NCI-H1048 (cell line): ENCODE measurements around the gene TEAD1.
"Not testable (repeated sequence)": the region's sequence is repeated elsewhere in the genome, so short reads cannot be mapped to it uniquely, and the experiment has no call there.

Source experiments
- DNase-seq: peaks from one replicate; lab custom pipeline; 2025; lab: John Stamatoyannopoulos, UW

Gene TEAD1

DNA sequence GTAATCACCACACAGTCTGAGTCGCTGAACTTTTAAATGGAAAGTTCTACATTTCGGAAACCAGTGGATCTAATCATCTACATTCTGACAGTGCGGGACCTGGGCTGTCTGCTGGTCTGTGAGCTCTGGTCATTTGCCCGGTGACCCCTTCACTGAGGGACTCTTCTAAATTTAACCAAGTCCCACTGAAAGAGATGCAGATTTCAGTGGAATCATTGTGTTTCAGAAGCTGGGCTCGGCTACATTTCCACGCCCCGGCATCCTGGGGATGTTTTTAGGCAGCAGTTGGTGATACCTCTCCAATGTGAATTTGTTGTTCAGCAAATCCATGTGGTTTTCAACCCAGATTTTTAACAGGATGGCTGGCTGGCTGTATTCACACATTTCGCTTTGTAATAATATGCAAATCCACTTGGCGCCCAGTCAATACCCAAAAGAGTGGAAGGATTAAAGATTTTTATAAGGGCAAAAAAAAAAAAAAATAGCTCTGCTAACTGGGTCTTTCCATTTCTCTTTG, 189.4 kb downstream of the TEAD1 start:
- DNase-seq: peak; percentile 58

DNA sequence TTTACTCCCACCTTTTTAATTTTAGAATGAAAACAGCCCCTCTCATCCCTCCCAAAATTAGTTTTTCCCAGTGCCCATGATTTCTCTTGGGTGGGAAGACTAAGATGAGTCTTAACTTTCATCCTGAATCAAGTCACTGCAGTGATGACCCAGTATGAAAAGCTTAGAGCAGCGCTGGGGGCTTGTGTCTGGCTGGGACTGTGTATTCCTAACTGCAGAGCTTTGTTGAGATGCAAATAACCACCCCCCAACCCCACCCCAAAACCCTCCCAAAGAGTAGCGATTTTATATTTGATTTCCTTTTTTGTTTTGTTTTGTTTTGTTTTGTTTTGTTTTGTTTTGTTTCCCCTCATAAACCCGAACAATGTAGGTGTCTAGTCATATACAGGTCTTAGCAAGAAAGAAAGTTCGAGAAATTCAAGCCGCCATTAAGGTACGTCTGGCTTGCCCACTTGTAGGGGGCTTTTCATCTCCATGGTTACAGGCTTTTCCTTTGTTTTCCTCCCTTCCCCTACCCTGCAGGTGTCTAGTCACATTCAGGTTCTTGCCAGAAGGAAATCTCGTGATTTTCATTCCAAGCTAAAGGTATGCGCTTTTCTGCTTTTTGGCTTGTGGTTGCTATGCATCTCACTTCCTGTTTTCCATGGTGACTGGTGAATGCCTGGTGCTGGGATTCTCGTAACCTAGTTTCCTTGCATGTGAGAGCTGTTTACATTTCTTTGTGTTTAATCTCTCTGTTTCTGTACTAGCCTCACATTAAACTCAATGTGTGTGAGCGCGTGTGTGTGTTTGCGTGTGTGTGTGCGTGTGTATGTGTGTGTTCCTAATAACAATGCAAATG, 190.3 kb downstream of the TEAD1 start:
- DNase-seq: peak; percentile 69

DNA sequence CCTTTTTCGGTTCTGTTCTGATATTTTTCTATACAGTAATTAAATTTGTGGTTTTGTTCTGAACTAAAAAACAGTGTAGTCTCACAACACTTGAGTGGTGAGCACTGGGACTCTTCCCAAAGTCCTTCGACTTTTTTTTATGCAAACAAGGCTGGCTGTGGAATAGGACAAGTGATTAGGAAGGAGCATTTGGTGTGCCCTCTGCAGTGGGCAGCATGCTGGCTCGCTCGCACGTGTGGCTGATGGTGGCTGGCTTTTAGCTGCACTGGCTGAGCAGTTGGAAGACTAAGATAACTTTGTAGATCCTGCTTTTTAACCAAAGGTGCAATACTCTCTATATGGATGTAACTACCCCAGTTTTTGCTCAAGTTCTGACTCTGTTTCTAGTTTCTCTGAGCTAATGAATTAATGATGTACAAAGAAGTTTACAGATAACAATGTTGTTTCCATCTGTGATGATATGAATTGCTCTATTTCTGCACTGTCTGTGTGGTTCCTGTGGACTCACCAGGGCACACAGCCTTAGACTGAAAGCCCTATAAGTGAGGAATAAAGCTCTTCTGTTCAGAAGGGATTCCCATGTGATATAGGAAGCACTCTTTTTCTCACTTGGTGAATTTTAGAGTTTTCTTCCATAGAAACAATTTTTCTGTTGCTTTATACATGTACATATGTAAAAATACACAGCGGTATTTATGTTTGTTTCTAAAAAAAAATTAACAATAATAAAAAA, 191.8 kb downstream of the TEAD1 start:
- DNase-seq: no peak

DNA sequence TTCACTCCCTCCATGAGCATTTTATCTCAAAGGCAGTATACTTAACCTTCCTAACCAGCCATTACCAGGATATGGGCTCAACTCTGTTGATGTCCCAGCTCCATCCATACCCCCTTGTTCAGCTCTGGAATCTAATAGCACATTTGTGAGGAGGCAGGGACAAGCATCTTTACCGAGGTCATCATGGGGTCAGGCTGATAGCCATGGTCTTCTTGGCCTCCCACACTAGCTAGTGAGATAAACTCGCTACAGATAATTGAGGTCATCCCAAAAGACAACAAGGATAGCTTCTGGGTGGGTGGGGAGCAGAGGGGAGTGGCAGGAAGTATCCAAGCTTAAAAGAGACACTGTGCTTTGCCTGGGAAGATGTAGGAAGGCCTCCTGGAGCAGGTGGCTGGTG, 193.3 kb downstream of the TEAD1 start:
- DNase-seq: no peak

DNA sequence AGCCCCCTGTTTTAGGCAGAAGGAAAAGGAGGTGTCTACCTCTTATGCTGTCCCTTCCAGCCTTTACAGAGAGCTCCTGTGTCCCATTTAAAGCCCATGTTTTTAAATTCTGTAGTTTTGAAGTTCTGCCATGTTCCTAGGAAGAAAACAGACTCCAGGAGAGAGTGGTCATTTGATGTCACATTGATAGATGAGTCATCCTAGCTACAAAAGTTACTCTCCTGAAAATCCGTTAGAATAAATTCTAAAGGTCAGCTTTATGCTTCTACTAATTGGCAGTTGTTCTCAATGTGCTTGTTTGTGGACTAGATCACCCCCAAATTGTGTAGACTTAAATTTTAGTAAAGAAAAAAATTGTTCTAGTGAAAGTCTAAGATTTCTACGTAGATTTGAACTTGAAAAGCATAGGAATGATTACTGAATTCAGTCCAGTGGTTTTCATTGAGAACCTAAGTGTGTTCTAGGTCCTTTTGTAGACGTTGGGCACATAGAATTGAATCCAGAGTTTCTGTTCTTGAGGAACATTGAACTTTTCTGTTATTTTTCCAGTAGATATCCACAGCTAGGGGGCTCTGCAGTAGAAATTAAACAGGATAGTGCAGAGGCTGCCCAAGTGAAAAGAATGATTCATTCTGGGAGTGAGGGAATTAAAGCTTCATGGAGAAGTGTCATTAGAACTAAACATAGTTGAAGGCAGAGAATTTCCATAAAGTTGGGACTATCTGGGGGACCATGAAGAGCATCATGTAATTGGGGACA, 194.3 kb downstream of the TEAD1 start:
- DNase-seq: no peak

DNA sequence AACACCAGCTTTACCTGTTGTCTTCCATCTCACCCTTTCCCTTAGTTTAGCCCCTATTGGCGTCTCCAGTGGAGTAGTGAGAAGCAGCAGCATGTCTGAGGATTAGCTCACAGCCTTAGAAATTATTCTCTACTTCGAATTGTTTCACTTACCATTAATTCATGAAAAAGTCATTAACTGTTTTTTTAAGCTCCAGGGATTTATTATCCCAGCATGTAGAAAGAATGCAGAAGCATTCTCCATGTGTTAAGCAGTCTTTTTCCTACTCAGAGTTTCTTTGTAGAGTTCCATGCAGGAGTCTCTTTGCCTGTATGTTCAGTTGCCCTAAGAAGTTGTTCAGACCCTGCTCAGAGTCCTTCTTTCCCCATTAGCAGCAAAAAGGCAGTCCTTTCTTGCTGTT, 197.0 kb downstream of the TEAD1 start:
- DNase-seq: no peak

DNA sequence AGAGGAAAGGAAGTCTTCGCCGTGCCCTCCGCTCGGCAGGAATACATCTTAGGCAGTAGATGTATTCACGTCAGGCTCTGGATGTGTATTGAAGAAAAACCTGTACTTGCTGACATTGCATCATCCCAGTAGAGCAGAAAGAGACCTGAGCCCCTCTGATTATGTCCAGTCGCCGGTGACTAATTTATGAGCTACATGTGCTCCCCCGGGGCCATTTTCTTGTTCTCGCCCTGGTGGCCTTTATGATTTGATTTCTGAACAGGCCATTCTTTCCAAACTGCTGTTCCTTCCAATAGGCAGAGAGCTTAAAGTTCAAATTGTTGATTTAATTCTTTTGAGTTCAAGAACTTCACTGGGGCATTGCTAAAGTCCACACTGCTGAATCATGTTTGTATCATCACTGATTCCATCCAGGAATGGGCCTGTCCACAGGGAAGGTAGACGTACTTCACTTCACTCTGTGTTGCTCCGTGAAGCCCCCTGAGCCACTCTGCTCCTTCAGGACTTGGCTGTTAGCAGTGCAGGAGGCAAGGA, 197.6 kb downstream of the TEAD1 start:
- DNase-seq: no peak

DNA sequence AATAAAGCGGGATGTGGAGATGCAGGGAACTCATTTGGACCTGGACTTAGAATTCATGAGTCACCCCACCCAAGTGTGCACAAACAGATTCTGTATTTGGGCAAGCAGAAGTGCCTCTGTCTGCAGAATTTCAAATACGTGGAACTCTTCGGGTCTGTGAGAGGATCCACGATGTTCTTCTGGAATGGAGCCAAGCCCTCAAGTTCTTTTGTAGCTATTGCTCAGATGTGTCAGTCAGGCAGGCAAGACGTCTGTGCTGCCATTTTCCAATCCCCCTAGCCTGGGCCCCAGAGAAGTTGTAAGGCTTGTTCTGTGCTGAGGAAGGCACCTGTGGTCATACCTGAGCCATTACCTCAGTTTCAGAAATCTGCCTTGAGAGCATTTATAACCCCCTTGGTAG, 202.1 kb downstream of the TEAD1 start:
- no peak for DNase-seq

DNA sequence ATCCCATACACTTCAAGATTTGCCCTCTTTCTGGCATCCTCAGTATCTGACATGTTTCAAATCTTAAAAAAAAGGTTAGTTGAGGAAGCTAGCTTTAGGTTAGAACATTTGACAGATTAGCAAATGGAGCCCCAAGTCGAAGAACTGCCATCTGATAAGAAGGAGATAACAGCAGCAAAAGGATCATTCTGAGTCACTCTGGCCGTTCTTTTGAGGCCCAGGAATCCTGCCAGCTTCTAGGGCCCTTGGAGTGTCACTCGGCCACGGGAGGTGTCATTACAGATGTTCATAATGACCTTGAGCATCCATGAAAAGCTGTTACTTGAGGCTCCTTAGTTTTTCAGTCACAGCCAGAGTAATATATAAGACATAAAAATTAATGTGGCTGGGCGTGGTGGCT, 202.8 kb downstream of the TEAD1 start:
- DNase-seq: no peak

DNA sequence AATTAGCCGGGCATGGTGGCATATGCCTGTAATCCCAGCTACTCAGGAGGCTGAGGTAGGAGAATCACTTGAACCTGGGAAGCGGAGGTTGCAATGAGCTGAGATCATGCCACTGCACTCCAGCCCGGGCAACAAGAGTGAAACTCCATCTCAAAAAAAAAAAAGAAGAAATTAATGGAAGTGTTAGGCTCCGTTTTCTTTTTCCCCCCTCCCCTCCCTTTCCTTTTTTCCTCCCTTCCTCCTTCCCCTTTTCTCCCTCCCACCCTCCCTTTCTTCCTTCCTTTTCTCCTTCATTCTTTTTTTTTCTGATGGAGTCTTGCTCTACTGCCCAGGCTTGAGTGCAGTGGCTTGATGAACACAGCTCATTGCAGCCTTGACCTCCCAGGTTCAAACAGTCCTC, 203.3 kb downstream of the TEAD1 start:
- not testable (repeated sequence) for DNase-seq

DNA sequence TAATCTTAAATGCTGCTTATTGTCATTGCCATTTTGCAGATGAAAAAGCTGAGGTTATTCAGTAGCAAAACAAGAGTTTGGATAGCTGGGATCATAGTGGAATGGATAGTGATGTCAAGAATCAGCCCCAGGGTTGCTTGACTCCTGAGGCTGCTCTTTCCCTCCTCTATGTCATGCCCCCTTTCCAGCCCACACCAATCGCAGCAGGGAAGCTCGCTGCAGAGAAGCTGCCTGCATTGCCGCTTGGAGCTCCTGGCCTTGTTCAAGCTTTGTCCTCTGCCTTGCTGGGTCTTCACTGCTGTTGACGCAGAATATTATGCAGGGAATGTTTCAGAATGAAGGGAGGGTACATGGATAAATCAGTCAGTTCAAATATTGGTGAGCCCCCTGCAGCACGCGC, 206.1 kb downstream of the TEAD1 start:
- DNase-seq: no peak

DNA sequence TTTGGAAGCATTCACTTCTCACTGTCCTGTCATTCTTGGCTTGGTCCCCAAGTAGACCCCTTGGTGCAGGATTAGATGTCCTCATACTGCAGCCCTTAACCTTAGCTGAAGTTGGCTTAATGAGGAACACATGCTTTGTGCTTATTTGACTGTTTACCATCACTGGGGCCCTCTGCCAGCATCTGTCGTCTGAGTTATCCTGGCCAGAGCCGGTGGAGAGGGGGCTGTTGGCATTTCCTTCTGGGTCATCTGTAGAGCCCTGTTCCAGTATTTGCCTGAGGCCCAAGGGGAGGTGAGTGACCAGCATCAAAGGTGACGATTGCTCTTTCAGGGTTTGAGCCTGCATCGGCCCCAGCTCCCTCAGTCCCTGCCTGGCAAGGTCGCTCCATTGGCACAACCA, 208.4 kb downstream of the TEAD1 start:
- DNase-seq: no peak

DNA sequence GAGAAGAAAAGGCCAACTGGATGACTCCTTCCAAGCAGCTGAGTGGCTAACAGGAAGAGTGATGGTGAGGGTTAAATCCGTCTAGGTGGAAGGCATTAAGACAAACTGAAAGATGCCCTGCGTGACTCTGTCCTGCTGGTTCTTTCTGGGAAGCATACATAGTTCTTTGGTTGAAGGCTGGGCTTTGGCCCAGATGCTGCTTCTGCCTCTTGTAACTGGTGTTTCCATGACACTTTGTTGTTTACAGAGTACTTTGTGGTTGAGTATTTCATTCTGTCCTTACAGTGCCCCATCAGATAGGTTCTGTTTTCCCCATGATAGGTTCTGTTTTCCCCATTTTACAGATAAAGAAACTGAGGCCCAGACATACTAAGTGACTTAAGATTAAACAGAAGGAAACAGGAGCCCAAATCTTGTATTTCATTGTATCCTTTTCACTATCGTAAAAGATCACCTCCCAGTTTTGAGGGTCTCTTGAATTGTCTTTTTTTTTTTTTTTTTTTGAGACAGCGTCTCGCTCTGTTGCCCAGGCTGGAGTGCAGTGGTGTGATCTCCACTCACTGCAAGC, 210.6 kb downstream of the TEAD1 start:
- no peak for DNase-seq

DNA sequence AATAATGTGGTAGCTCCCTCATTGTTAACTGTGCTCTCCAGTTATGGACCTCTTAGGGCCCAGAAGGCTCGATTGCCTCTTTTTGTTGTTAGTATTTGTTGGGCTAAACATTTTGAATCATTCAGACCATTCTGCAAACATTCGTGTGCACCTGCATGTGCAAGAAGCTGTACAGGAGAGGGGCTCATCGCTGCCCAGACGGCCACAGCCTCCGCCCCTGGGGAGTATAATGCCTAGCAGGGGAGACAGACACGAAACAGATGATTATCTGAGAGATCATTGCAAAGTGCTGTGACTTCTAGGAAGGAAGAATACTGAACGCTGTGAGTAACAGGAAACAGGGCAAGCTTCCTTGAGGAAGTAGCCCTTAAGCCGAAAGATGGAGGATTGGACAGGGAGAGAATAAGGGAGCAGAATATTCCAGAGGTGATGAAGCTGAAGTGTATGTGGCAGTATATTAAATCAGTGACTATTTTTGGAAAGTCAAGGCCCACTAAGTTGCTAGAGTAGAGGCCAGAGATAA, 211.6 kb downstream of the TEAD1 start:
- DNase-seq: no peak

DNA sequence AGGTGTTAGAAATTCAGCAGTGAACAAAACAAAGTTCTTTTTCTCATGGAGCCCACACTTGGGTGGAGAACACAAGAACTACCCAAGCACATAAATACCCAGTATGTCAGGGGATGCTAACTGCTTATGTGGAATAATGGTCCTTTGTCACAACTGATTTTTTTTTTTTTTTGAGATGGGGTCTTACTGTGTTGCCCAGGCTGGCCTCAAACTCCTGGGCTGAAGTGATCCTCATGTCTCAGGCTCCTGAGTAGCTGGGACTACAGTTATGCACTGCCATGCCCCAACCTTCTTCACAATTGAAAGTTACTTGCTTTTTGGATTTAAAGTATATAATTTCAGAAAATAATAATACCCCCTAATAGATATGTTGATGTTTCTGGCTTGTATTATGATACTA, 212.3 kb downstream of the TEAD1 start:
- DNase-seq: no peak

DNA sequence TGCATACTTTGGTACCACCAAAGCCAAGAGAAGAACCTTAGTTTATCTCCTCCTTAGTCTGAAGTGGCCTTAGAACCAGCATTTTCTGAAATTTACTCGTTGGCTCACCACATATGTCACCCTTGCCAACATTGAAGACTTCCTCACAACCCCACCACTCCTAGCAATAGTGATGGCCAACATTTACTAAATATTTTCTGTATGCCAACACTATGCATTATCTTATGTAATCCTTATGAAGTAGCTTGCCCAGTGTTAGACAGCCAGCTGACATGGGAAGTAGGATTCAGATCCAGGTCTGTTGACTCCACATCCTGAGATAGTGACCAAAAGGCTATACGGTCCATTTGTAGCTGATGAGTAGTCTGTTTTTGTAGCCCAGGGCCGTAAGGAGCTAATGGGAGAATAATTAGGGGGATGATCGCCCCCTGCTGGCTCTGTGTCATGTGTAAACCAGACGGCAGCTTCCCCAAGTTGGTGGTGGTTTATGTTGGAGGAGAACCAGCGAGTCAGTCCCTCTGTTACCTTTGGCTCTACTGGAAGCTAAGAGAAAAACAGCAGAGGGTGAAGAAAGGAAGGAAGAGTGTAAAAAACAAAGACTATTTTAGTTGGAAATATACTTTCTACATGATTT, 214.4 kb downstream of the TEAD1 start:
- peak; percentile 56 for DNase-seq

DNA sequence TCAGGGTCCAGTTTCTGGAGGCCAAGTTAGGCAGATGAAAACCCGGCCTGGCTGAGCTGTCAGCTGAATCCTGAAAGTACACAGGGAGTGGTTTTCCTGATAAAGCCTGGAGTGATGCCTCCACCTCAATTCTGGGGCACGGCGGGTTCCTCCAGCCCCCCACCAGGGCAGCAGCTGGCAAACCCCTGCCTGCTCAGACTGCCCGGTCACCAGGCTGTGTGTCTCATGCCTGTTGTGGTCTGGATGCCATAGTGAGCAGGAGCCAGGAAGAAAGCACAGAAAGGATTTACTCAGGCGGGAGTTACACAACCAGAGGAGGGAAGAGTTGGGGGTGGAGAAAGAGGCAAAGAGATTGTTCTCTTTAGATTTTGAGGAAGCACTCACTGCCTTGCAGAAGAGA, 215.0 kb downstream of the TEAD1 start:
- no peak for DNase-seq

DNA sequence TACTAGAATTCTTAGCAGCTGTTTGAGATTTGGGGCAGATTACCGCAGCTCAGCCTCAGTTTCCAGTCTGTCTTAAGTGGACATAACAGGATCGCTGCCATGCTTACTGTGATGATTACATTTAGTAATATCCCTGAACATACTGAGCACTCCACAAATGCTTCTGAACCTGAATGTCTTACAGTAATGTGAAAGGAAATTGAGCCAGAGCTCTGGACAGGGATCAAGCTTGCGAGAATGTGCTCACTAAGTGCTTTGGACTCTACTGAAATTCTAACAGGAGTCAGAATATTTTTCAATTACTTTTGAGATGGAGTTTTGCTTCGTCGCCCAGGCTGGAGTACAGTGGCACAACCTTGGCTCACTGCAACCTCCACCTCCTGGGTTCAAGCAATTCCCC, 216.3 kb downstream of the TEAD1 start:
- DNase-seq: no peak

DNA sequence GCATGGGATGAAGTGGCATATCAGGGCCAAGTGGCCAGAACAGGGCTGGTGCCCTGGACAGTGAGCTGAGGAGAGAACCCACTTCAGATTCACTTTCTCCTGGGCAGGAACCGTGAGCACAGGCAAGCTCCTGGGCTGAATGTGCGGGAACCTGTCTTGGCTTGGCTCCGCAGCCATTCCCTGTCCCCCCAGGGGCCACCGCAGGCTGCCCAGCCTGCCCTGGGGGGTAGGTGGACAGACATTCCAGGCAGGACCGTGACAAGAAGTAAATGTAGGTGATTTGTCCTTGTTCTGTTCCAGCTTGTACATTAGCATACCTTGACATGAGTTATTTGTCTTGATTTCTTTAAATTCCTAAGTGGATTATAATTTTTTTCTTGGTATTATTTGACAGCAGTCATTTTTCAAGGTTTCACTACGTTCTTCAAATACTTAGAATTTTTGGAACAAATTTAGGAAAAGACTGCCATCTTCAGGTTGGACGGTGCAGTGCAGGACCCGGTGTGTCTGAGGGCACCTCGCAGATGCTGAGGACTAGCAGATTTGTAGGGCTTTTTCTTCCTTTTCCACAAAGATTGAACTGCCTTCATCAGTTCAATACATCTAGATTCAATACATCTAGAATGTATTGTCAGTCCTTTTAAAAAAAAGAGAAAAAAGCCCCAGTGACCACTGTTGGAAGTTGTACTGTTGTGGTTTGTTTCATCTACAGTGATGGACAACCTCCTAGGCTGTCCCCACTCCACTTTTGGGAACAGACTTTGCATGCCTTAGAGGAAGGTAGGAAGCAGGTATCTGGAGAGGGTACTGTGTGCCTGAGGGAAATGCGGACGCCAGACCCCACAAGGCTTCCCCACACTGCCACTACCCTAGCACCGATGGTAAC, 219.8 kb downstream of the TEAD1 start:
- peak; percentile 12 for DNase-seq

DNA sequence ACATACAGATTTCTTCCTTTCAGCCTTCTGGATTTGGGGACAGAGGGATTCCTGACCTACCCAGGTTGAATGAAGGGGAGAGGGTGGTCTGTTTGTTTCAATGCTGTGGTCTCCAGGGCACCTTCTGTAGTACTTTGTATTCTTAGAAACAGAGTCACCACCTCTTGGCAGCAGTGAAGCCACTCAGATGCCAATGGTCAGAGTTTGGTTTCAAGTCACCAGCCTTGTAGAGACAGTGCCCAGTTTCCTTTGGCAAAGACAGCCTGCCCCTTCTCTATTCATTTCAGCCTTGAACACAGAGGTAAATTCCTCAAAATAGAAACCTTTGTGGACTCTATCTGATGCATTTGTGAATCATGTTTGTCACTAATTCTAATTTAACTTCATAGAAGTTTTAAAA, 223.2 kb downstream of the TEAD1 start:
- DNase-seq: no peak
